Activated naive CD8-positive, alpha-beta T cell treated with anti-CD3 and anti-CD28 coated beads for 36 hours (primary cell): ENCODE measurements around the gene NFYC. TPM values are rescaled to one million over a fixed set of nuclear protein-coding genes. Genes with fewer than 3 reads are reported as not detected.

ENCODE experiments used
- DNase-seq: peaks from one replicate; pipeline ENCODE4 v3.0.0; 2021
- H3K27ac Mint-ChIP-seq: one replicate; pipeline ENCODE4 v1.8.0; 2022; ENCODE audit warnings: mild to moderate bottlenecking, moderate library complexity, mixed read lengths
- H3K27me3 Mint-ChIP-seq: one replicate; pipeline ENCODE4 v1.8.0; 2022; ENCODE audit warnings: mild to moderate bottlenecking, mixed read lengths
- H3K36me3 Mint-ChIP-seq: one replicate; pipeline ENCODE4 v1.8.0; 2021; ENCODE audit warnings: mild to moderate bottlenecking, mixed read lengths
- H3K4me1 Mint-ChIP-seq: one replicate; pipeline ENCODE4 v1.8.0; 2021; ENCODE audit warnings: mixed read lengths
- H3K4me3 Mint-ChIP-seq: one replicate; pipeline ENCODE4 v1.8.0; 2022; ENCODE audit warnings: mild to moderate bottlenecking, moderate library complexity, mixed read lengths
- H3K9me3 Mint-ChIP-seq: one replicate; pipeline ENCODE4 v1.8.0; 2022; ENCODE audit warnings: mixed read lengths
- total RNA-seq, 2 experiments: library from RNA; stranded (reverse); gene quantifications; one replicate each; pipeline ENCODE4 v1.2.3, GENCODE V29; 2021

NFYC gene
- total RNA-seq, 2 experiments from 2014 or later = 58.2 to 59.0 TPM

DNA sequence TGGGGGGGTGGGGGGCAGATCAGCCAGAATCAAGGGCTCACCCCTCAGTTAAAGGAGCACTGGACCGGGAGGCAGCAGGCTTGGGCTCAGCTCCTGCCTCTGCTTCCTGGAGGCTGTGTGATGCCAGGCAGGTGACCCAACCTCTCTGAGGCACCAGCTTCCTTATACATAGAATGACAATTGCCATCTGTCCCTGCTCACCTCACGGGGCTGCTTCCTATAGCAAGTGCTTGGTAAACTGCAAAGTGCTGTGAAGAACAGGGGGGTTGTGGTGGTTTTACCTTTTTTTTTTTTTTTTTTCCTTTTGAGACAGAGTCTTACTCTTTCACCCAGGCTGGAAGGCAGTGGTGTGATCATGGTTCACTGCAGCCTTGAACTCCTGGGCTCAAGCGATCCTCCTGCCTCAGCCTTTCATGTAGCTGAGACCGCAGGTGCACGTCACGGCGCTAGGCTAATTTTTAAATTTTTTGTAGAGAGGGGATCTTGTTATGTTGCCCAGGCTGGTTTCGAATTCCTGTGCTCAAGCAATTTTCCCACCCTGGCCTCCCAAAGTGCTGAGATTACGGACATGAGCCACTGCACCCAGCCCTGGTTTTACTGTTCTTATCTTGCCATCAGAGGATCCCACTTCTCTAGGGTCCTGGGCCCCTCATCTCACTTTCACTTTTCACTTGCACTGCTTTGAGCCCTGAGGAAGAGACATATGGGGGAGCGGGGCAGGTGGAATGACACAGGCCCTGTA is 103.6 kb downstream of the NFYC start:
- Mint-ChIP-seq H3K4me1 (peaks cover 29% of the 10 kb centered on the region), H3K27me3 (no peaks in the 10 kb centered on the region), H3K4me3 (peak overlapping the region; percentile 38), H3K9me3 (no peaks in the 10 kb centered on the region), H3K27ac (peak overlapping the region; percentile 84), H3K36me3 (no peaks in the 10 kb centered on the region)
- peak; percentile 41 for DNase-seq

DNA sequence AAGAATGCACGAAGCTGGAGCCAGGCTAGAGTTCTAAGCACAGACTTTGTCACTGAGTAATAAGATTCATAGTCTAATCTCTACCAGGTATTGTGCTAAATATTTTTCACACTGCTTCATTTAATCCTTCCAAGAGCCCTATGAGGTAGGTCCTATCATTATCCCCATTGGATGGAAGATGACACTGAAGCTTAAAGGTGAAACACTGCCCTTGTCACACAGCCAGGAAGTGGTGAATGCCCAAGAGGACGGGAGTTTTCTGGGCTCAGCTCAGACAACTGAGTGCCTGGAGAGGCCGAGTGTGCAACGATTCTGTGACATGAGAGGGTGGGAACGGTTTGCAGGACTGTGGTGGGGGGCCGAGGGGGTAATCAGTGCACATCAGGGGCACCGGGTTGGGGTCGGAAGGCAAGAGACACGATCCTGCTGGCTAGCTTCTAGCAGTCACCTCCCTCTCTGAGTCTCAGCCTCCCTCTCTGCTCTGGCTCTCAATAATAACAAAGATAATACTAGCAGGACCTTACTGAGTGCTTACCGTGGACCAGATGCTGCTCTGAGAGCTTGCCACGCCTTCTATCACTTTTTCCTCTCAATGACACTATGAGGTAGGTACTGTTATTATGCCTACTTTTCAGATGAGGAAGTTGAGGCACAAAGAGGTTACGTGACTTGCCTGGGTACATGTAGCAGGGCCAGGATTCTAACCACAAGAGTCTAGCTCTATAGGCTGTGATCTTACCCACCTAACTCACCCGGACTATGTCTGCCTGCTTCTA is 104.5 kb downstream of the NFYC start:
- Mint-ChIP-seq H3K4me1 (peaks cover 37% of the 10 kb centered on the region), H3K36me3 (no peaks in the 10 kb centered on the region), H3K4me3 (peak overlapping the region; percentile 38), H3K27me3 (no peaks in the 10 kb centered on the region), H3K9me3 (no peaks in the 10 kb centered on the region), H3K27ac (peak overlapping the region; percentile 84)
- DNase-seq = peak; percentile 25

DNA sequence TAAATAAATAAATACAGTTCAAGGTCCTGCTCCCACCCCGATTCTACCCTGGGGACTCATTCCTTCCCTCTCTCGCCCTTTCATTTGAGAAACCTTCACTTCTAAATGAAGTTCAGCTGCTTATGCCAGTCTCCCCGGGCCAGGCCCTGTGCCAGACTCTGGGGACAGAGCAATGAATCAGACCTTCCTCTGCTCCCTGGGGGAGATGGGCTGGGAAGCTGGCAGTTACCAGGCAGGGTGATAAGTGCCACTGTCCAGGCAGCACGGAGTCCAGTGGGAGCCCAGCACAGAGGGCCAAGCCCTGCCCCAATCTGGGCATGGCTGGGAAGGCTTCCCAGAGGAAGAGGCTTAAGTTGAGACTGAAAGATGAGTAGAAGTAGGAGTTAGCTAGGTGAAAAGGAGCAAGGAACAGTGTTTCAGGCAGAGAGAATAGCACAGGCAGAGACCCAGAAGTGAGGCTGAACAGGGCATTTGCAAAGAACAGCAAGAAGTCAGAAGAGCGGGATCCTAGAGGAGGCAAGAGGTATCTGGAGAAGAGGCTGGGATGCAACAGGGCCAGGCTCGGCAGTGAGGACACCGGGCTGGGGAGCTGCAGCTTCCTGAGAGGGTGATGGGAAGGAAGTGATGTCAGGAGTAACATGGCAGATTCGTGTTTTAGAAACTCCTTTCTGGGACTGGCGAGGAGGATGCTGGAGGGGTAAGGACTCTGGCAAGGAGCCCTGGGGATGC is 105.6 kb downstream of the NFYC start:
- Mint-ChIP-seq H3K36me3 (no peaks in the 10 kb centered on the region), H3K27ac (peak overlapping the region; percentile 7), H3K9me3 (no peaks in the 10 kb centered on the region), H3K27me3 (no peaks in the 10 kb centered on the region), H3K4me1 (peaks cover 48% of the 10 kb centered on the region), H3K4me3 (peak overlapping the region; percentile 33)
- no peak for DNase-seq

DNA sequence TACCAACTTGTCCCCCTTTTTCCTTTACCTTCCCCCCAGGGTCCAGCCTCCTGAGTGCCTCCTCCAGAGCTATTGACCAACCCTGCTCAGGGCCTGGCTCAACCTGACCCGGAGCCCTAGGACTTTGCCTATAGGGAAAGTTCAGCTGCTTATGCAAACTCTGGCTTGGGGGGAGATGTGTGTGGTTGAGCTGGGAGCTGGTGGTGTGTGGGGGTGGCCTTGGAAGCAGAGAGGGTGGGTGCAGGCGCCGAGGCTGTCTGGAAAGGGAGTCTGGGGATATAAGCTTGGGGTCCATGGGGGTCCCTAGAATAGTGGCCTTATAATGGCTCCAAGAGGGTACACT is 106.1 kb downstream of the NFYC start:
- Mint-ChIP-seq H3K27ac (no peak overlapping the region), H3K36me3 (no peaks in the 10 kb centered on the region), H3K4me3 (no peak overlapping the region), H3K27me3 (no peaks in the 10 kb centered on the region), H3K4me1 (peaks cover 49% of the 10 kb centered on the region), H3K9me3 (no peaks in the 10 kb centered on the region)
- no peak for DNase-seq

DNA sequence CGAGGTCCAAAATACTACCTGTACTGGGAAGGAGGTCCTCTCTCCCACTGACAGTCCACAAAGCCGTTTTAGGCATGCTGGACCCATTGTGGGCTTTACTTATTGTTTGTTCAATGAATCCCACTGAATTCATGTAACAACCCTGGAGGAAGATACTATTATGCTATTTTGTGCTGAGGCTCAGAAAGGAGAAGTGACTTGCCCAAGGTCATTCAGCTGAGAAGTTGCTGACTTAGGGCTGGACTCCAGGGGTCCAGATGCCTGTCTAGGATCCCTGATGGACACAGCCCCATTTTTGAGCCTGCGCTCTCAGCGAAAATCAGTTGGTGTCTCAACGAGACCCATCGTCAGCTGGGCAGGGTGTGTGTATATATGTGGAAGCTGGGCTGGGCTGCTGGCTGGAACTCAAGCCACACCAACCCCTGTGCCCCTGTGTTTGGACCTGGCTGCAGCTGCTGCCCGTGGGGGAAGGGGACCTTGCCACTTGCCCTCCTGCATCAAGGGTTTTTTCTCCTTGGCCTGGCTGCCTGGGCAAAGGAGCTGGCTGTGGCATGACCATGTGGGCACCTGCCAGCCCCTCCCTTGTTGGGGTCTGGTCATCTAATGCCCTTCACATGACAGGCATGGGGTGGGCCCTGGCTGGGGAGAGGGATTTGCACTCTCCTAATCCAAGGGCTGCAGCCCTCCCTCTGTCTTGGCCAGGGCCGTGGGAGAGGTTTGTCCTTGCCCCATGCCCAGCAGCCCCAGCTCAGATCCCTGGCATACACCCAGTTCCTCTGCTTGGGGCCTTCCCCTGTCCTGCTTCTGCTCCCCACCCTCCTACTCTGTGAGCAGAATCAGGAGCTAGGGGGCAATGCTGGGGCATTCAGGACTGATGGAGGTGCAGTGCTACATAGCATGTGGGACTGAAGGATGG is 107.1 kb downstream of the NFYC start:
- H3K27me3 Mint-ChIP-seq = no peaks in the 10 kb centered on the region
- H3K9me3 Mint-ChIP-seq = no peaks in the 10 kb centered on the region
- H3K4me1 Mint-ChIP-seq = peaks cover 51% of the 10 kb centered on the region
- H3K36me3 Mint-ChIP-seq = no peaks in the 10 kb centered on the region
- no peak overlapping the region for H3K27ac Mint-ChIP-seq
- H3K4me3 Mint-ChIP-seq = no peak overlapping the region
- DNase-seq = no peak

DNA sequence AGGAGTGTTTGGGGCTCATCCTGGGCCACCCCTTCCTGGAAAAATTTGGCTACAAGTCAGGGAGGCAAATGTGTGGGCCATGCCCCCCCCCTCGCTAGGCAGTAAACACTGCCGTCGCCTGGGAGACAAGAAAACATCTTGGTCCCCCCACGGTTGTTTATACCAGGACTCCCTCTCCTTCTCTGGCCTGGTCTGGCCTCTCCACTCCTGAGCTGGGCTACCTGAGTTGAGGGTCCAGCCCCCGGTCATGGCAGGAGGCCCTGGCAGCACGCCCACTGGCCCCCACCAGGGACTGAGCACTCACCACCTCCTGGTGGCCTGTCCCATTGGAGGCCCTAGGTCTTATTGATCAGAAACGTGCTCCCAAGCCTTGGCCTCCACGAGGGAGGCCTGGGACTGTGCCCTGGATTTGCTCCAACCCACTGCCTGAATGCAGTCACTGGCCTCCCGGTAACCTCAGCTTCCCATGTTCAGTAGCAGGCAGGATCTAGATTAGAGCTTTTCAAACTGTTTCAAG is 107.9 kb downstream of the NFYC start:
- no peak for DNase-seq
- H3K27me3 Mint-ChIP-seq = no peaks in the 10 kb centered on the region
- no peaks in the 10 kb centered on the region for H3K36me3 Mint-ChIP-seq
- no peak overlapping the region for H3K27ac Mint-ChIP-seq
- H3K9me3 Mint-ChIP-seq = no peaks in the 10 kb centered on the region
- no peak overlapping the region for H3K4me3 Mint-ChIP-seq
- peaks cover 46% of the 10 kb centered on the region for H3K4me1 Mint-ChIP-seq

DNA sequence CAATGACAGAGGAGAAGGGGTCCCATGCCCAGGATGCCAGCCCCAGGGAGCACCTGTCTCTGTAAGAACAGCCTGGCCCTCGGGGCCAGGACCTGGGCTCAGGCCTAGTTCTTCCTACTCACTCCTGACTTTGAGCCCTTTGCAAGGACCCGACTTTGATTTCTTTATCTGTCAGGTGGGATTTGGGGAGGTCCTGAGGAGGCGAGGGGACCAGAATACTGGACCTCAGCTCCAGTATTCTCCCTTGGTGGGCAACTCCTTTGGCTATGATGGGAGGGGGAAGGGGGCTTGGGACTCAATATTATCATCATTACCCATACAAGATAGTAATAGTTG is 110.2 kb downstream of the NFYC start:
- Mint-ChIP-seq H3K9me3 (no peaks in the 10 kb centered on the region), H3K4me1 (peaks cover 28% of the 10 kb centered on the region), H3K27me3 (no peaks in the 10 kb centered on the region), H3K36me3 (no peaks in the 10 kb centered on the region), H3K4me3 (peak overlapping the region; percentile 52), H3K27ac (peak overlapping the region; percentile 17)
- DNase-seq = no peak

DNA sequence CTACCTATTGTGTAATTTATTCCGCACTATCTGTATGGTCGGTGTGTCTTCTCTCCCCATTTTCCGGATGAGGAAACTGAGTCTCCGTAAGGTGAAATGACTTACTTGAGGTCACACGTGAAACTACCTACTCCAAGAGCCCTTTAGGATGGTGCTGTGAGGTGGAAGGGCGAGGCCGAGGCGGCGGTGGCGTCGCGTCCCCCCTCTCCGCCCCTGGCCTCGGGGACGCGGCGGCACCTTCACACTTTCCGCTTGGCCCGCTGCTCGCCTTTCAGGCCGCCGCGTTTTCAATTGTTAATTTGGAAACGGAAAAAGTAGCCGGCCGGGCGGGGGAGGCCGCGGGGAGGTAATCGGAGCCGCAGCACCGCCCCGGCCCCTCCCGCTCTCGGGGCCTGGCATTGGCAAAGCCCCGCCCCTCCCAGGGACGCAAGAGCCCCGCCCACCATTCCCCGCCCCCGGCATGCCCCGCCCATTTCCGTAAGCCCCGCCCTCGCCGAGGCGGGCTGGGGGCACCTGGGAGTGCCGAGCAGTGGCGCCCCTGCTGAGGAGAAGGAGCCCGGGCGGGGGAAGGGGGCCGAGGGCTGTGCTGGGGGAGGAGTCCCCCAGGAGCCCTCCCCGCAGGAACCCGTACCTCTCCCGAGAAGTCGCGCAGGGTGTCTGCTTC is 110.7 kb downstream of the NFYC start:
- Mint-ChIP-seq H3K27ac (peak overlapping the region; percentile 50), H3K4me3 (peak overlapping the region; percentile 52), H3K36me3 (no peaks in the 10 kb centered on the region), H3K4me1 (peaks cover 24% of the 10 kb centered on the region), H3K9me3 (no peaks in the 10 kb centered on the region), H3K27me3 (no peaks in the 10 kb centered on the region)
- peak; percentile 87 for DNase-seq

DNA sequence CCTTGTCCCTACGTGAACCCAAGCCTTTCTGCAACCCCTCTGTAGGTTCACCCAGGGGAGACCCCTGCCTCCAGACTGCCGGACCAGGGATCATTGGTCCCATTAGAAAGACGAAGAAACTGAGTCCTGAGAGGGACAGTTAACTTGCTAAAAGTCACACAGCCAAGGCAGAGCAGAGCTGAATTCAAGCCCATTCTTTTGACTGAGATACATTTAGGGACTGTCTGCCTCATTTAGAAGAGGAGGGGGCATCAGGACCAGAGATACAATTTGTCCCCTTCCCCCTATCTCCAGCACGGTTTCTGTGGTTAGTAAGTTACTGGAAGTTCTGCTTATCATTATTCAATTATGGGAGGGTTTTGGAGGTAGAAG is 111.2 kb downstream of the NFYC start:
- no peaks in the 10 kb centered on the region for H3K9me3 Mint-ChIP-seq
- DNase-seq = no peak
- peak overlapping the region; percentile 47 for H3K4me3 Mint-ChIP-seq
- H3K27me3 Mint-ChIP-seq = no peaks in the 10 kb centered on the region
- peaks cover 22% of the 10 kb centered on the region for H3K4me1 Mint-ChIP-seq
- no peak overlapping the region for H3K27ac Mint-ChIP-seq
- H3K36me3 Mint-ChIP-seq = no peaks in the 10 kb centered on the region

DNA sequence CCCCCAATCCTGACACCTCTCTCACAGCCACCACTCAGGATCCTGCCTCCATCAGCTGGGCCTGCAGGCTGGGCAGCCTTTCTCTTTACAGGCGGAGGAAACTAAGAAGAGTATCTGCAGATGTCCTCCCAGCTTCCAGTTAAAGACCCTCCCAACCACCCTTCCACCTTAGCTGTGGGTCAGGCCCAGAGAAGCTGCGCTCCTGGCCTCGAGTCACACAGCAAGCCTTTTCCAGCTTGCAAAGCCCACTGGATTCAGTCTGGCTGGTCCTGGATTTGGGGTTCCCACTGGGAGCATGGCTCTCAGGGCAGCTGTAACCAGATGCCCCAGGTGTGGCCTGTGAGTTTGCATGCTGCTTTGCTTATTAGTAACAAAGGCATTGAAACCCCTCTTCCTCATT is 111.9 kb downstream of the NFYC start:
- no peak for DNase-seq
- Mint-ChIP-seq H3K4me1 (peaks cover 22% of the 10 kb centered on the region), H3K36me3 (no peaks in the 10 kb centered on the region), H3K4me3 (no peak overlapping the region), H3K27ac (no peak overlapping the region), H3K27me3 (no peaks in the 10 kb centered on the region), H3K9me3 (no peaks in the 10 kb centered on the region)

DNA sequence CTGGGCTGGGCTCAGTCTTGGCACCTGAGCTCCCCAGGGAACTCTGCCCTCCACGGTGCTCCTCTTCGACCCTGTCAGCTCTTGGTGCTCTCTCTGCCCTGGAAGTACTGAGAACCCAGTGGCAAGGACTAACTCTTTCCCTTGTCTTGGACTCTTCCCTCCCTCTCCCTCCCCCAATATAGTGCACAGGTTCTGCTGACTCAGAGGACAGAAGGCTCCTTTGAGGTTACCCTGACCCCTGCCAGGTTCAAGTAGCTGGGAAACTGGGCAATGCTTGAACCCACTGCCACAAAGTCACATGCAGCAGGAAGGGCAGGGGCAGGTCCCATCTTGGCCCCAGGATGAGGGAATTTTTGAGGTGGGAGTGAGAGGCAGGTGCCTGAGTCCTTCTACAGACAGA is 112.4 kb downstream of the NFYC start:
- no peaks in the 10 kb centered on the region for H3K27me3 Mint-ChIP-seq
- H3K36me3 Mint-ChIP-seq = no peaks in the 10 kb centered on the region
- no peak overlapping the region for H3K27ac Mint-ChIP-seq
- H3K4me3 Mint-ChIP-seq = no peak overlapping the region
- no peaks in the 10 kb centered on the region for H3K9me3 Mint-ChIP-seq
- no peak for DNase-seq
- H3K4me1 Mint-ChIP-seq = peaks cover 24% of the 10 kb centered on the region

DNA sequence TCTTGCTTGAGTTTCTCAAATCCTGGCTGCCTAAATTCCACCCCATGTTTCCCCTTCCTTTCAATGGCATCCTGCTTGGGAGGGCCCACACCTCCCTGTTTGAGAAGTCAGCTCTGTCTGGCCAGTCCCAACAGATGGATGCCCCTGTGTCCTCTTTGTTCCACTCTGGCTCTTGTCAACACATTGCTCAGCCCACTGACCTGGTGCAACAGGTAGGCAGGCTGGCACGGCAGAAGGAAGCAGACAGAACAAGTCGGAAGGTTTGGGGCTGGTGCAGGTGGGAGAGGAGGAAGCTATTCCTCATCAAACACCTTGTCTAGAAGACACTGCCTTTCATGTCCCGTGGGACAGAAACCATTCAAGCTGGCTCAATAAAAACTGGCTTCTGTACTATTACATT is 114.7 kb downstream of the NFYC start:
- Mint-ChIP-seq H3K4me1 (peaks cover 28% of the 10 kb centered on the region), H3K9me3 (peaks cover 6% of the 10 kb centered on the region), H3K27ac (no peak overlapping the region), H3K36me3 (no peaks in the 10 kb centered on the region), H3K27me3 (no peaks in the 10 kb centered on the region), H3K4me3 (no peak overlapping the region)
- DNase-seq = no peak

DNA sequence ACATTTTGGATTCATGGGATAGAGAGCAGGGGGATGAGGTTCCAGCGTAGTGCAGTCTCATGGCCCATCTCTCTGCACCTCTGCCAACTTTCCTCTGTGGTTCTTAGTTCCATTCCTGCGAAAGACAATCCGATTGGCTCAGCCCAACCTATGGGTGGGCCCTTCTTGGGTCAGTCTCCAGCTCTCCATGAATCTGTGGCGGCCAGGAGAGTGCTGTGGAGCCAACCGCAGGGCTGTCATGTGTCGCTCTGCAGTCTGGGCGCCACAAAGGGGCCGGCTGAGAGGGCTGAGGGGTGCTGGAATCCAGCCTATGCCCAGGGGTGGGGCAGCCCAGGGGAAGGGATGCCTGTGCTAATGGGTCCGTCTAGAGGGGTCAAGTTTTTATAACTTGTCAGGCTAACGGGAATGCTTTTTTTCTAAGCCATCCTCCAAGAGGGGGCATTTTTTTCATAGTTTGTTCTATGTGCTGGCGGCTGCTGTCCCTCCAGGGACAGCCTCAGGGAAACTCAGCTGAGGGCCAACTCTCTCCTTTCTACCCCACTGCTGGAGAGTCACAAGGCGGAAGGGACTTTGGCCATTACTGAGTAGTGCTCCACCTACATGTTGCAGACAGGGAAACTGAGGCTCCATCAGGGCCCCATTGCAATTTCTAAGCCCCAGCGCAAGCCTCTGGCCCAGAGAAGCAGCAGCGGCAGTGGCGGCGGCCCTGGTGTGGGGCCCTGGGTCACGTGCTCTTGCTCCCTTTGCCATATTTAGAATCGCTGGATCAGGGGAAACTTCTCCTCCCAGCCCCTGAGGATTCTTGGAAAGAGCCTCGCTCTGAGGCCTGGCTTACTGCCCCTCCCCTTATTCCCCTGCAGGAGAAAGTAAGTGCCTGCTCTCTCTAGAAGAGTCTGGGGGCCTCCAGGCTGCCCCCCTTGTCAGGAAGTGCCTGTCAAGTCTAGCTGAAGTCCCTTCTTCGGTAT is 115.5 kb downstream of the NFYC start:
- DNase-seq = no peak

More for the DNA sequence above, 115.5 kb downstream of the NFYC start:
- no peaks in the 10 kb centered on the region for H3K27me3 Mint-ChIP-seq
- H3K4me3 Mint-ChIP-seq = no peak overlapping the region
- no peaks in the 10 kb centered on the region for H3K36me3 Mint-ChIP-seq
- peaks cover 6% of the 10 kb centered on the region for H3K9me3 Mint-ChIP-seq
- peaks cover 20% of the 10 kb centered on the region for H3K4me1 Mint-ChIP-seq
- no peak overlapping the region for H3K27ac Mint-ChIP-seq
